ENCODE data around the gene PNMT.

DNA sequence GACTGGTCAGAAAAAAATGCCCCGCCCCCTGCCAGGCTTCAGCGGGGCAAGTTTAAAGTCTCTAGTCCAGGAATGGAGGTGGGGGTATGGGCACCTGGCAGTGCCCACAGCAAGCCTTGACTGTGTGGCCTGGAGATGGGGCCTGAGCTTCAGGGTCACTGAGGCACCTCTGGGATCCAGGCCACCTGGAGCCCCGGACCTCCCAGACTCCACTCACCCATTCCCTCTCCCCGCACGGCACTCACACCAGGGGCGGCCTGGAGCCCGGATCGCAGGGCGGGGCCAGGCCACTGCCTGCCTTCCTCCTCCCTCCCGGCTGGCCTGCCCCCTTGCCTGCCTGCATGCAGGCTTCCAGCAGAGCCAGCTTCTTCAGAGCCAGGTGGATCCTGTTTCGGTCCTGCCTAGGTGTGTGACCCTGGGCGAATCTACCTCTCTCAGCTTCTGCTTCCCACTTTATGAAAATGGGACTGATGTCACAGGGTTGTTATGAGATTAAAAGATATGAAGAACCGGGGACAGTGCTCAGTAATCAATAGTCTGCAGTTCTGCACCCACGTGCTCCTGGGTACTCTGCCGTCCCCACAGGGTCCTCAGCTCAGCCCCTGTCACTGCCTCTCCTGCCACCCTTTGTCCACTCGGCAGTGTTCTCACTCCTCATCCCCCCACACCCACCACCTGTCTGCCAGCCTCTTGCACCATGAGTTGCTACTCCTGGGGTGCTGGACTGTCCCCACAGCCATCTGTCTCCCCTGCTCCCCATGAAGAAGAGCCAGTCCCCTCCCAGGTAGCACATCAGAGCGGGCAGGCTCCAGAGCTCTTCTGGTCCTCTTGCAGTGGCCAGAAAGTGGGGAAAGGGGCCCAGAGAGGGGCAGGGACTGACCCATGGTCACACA lies 4.3 kb upstream of the PNMT start:
- TF ChIP-seq, protein P1, sequence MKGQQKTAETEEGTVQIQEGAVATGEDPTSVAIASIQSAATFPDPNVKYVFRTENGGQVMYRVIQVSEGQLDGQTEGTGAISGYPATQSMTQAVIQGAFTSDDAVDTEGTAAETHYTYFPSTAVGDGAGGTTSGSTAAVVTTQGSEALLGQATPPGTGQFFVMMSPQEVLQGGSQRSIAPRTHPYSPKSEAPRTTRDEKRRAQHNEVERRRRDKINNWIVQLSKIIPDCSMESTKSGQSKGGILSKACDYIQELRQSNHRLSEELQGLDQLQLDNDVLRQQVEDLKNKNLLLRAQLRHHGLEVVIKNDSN (IDR thresholded peaks at IDR 0.05; ENCODE audit: borderline replicate concordance, low read depth): no peak
- TF ChIP-seq, protein P2, sequence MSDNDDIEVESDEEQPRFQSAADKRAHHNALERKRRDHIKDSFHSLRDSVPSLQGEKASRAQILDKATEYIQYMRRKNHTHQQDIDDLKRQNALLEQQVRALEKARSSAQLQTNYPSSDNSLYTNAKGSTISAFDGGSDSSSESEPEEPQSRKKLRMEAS (IDR thresholded peaks at IDR 0.05; ENCODE audit: low read depth): no peak
- TF ChIP-seq, protein P3, sequence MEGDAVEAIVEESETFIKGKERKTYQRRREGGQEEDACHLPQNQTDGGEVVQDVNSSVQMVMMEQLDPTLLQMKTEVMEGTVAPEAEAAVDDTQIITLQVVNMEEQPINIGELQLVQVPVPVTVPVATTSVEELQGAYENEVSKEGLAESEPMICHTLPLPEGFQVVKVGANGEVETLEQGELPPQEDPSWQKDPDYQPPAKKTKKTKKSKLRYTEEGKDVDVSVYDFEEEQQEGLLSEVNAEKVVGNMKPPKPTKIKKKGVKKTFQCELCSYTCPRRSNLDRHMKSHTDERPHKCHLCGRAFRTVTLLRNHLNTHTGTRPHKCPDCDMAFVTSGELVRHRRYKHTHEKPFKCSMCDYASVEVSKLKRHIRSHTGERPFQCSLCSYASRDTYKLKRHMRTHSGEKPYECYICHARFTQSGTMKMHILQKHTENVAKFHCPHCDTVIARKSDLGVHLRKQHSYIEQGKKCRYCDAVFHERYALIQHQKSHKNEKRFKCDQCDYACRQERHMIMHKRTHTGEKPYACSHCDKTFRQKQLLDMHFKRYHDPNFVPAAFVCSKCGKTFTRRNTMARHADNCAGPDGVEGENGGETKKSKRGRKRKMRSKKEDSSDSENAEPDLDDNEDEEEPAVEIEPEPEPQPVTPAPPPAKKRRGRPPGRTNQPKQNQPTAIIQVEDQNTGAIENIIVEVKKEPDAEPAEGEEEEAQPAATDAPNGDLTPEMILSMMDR (IDR thresholded peaks at IDR 0.05): no peak
- TF ChIP-seq ELF1 (IDR thresholded peaks at IDR 0.05) (no peak), YY1 (IDR thresholded peaks at IDR 0.05; ENCODE audit: low read depth) (no peak), JUND (IDR thresholded peaks at IDR 0.05) (no peak), FOSL2 (IDR thresholded peaks at IDR 0.05; ENCODE audit: borderline replicate concordance, low read depth) (no peak), FOXM1 (IDR thresholded peaks at IDR 0.05; ENCODE audit: low read depth) (no peak), TAF1 (IDR thresholded peaks at IDR 0.05; ENCODE audit: borderline replicate concordance, low read depth, low read length) (no peak)
- TF ChIP-seq, protein P4, sequence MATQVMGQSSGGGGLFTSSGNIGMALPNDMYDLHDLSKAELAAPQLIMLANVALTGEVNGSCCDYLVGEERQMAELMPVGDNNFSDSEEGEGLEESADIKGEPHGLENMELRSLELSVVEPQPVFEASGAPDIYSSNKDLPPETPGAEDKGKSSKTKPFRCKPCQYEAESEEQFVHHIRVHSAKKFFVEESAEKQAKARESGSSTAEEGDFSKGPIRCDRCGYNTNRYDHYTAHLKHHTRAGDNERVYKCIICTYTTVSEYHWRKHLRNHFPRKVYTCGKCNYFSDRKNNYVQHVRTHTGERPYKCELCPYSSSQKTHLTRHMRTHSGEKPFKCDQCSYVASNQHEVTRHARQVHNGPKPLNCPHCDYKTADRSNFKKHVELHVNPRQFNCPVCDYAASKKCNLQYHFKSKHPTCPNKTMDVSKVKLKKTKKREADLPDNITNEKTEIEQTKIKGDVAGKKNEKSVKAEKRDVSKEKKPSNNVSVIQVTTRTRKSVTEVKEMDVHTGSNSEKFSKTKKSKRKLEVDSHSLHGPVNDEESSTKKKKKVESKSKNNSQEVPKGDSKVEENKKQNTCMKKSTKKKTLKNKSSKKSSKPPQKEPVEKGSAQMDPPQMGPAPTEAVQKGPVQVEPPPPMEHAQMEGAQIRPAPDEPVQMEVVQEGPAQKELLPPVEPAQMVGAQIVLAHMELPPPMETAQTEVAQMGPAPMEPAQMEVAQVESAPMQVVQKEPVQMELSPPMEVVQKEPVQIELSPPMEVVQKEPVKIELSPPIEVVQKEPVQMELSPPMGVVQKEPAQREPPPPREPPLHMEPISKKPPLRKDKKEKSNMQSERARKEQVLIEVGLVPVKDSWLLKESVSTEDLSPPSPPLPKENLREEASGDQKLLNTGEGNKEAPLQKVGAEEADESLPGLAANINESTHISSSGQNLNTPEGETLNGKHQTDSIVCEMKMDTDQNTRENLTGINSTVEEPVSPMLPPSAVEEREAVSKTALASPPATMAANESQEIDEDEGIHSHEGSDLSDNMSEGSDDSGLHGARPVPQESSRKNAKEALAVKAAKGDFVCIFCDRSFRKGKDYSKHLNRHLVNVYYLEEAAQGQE (IDR thresholded peaks at IDR 0.05; ENCODE audit: low read depth, low read length): no peak
